Epidermal melanocyte (primary cell): Measurements from ENCODE around the gene FGF12.

Experiments
- DNase-seq: peaks from one replicate; pipeline ENCODE4 v3.0.0; 2011; ENCODE audit warnings: low spot score; ENCODE audit not compliant: insufficient read length

FGF12 gene

GRCh38 chr3:192685801-192686200 is 41.5 kb downstream of the FGF12 start:
- no peak for DNase-seq

- DNase-seq, result no peak
Observed at GRCh38 chr3:192684151-192684550, 43.2 kb downstream of the FGF12 start.

GRCh38 chr3:192675958-192676649 is 51.2 kb downstream of the FGF12 start:
- DNase-seq, result no peak

- DNase-seq, result no peak
Observed at GRCh38 chr3:192655628-192656027, 71.7 kb downstream of the FGF12 start.

GRCh38 chr3:192655040-192655439 is 72.3 kb downstream of the FGF12 start:
- DNase-seq, result no peak

- DNase-seq, result no peak
Observed at GRCh38 chr3:192653862-192654261, 73.5 kb downstream of the FGF12 start.

- DNase-seq, result no peak
Observed at GRCh38 chr3:192652727-192653126, 74.6 kb downstream of the FGF12 start.

- no peak for DNase-seq
Observed at GRCh38 chr3:192651836-192652512, 75.4 kb downstream of the FGF12 start.

- no peak for DNase-seq
Observed at GRCh38 chr3:192645437-192645836, 81.9 kb downstream of the FGF12 start.

GRCh38 chr3:192642651-192643050 is 84.7 kb downstream of the FGF12 start:
- DNase-seq, result no peak

GRCh38 chr3:192641919-192642318 is 85.4 kb downstream of the FGF12 start:
- DNase-seq, result no peak

GRCh38 chr3:192639987-192640386 is 87.4 kb downstream of the FGF12 start:
- no peak for DNase-seq

- DNase-seq, result no peak
Observed at GRCh38 chr3:192637803-192638202, 89.5 kb downstream of the FGF12 start.

- DNase-seq, result no peak
Observed at GRCh38 chr3:192636517-192637444, 90.6 kb downstream of the FGF12 start.

GRCh38 chr3:192629429-192629828 is 97.9 kb downstream of the FGF12 start:
- no peak for DNase-seq

GRCh38 chr3:192621909-192622308 is 105.4 kb downstream of the FGF12 start:
- no peak for DNase-seq

- no peak for DNase-seq
Observed at GRCh38 chr3:192620275-192620674, 107.1 kb downstream of the FGF12 start.

- DNase-seq, result no peak
Observed at GRCh38 chr3:192611411-192611810, 115.9 kb downstream of the FGF12 start.

GRCh38 chr3:192608726-192609600 is 118.4 kb downstream of the FGF12 start:
- DNase-seq, result no peak

- no peak for DNase-seq
Observed at GRCh38 chr3:192607798-192608197, 119.5 kb downstream of the FGF12 start.

- DNase-seq, result no peak
Observed at GRCh38 chr3:192597913-192598312, 129.4 kb downstream of the FGF12 start.
